Pancreas (tissue), 10 donors: ENCODE measurements around the gene HYAL4. TPM values are rescaled to one million over a fixed set of nuclear protein-coding genes. Genes with fewer than 3 reads are reported as not detected.
"Not testable (repeated sequence)": the region's sequence is repeated elsewhere in the genome, so short reads cannot be mapped to it uniquely, and the experiment has no call there.

Experiments used
- ATAC-seq, 4 donors: fragments of 200-7000 bp; cut with Tn5 transposase; one replicate each; pipeline versions ENCODE4 v1.8.0 to v1.9.1; 2020; ENCODE audit warnings: mild to moderate bottlenecking in 4 of 4, moderate library complexity in 4 of 4
- DNase-seq, 6 donors: peaks; one replicate each; pipeline ENCODE4 v3.0.0-alpha.2; 2020
- FAIRE-seq: peaks from 2 replicates; lab custom pipeline; 2012; peaks lifted over from hg19 to GRCh38; lab: Jason Lieb, UNC
- H3K27ac ChIP-seq, 4 donors: fragments of 200-600 bp; sonication (generic); 1 replicate in 3 of 4; 2 replicates in 1 of 4; pipeline versions ENCODE4 v1.5.0 to v1.8.0; 2020
- H3K27me3 ChIP-seq, 4 donors: fragments of 200-600 bp; one replicate each; pipeline ENCODE4 v1.8.0; 2021
- H3K36me3 ChIP-seq, 3 donors: fragments of 200-600 bp; sonication (generic) in 1 of 3; one replicate each; pipeline versions ENCODE4 v1.5.0 to v1.8.0; 2020 to 2021
- H3K4me1 ChIP-seq, 3 donors: fragments of 200-600 bp; one replicate each; pipeline ENCODE4 v1.8.0; 2021
- H3K4me3 ChIP-seq, 4 donors: fragments of 200-600 bp; sonication (generic) in 2 of 4; one replicate each; pipeline versions ENCODE4 v1.5.0 to v1.8.0; 2020 to 2021
- H3K9me3 ChIP-seq, 4 donors: fragments of 200-600 bp; one replicate each; pipeline ENCODE4 v1.8.0; 2021
- CTCF ChIP-seq, 4 donors: fragments of 200-600 bp; sonication (generic) in 3 of 4; IDR thresholded peaks; one replicate each; pipeline versions ENCODE4 v1.5.0 to v1.8.0; 2021; ENCODE audit warnings: antibody characterized with exemption in 4 of 4
- WGBS, 2 donors: extraction: QIAGEN DNeasy Blood & Tissue Kit; methylation state at CpG; one replicate each; pipeline ENCODE4 v1.1.7; 2013; 5-methylcytosine and 5-hydroxymethylcytosine counted together
- intact Hi-C, 3 donors: fragments of 100-400 bp; cut with DNase I; formaldehyde crosslinking; loops; one replicate each; pipeline versions ENCODE4 v1.11.1 to v1.14.2; 2022
- polyA plus RNA-seq, 2 donors: library from polyadenylated mRNA; stranded (reverse); fragments of 200-250 nt; gene quantifications; one replicate each; pipeline ENCODE4 v1.2.3, GENCODE V29; 2013
- total RNA-seq, 6 donors: library from RNA; stranded (reverse); fragmentation: NEBNext Ultra II Directional in 4 of 6; extraction: Animal tissue kit (Norgen Biotek cat#: 25700) in 4 of 6; gene quantifications; one replicate each; pipeline versions ENCODE4 v1.2.1 to v1.2.4, GENCODE V29; 2021 to 2023
- donor health status: healthy with polysubstance abuse.
- donor health status: DM: no; HTN: no; CAD: no; lungs with moderate emphysema.
- donor health status: DM: no; HTN: no; CAD: no.
- donor health status: control.
- donor health status: control.
- donor health status: Bipolar disorder and iron deficiency.
- donor health status: DM: yes; HTN: yes; CAD: no.
- donor health status: DM: no; HTN: no; CAD: no.
- donor health status: DM: no; HTN: no; CAD: no.
- donor health status: DM: yes; HTN: yes; CAD: no.

Gene HYAL4
- total and polyA plus RNA-seq, 8 donors = not detected

DNA sequence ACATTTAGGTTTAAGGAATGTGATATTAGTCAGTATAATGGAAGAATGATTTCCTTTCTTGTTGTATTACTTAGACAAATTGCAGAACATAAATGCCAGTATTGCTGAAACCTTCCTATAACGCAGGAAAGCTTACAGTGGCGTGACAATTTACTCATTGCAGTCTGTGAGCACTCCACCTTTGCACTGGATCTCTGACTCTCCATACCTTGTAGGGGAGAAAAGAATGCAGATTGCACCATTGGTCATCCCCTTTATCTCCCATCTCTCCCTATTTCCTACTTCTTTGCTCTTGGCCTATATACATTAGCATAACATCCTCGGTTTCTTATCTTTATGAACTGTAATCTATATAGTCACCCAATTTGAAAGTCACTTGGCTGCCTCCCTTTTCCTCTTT, 28.1 kb upstream of the HYAL4 start:
- H3K4me1 ChIP-seq = no peaks in the 10 kb centered on the region
- ATAC-seq = no peak
- no peaks in the 10 kb centered on the region for H3K27me3 ChIP-seq
- FAIRE-seq = no peak
- no peak for DNase-seq
- H3K4me3 ChIP-seq = no peak overlapping the region
- no peak overlapping the region for H3K27ac ChIP-seq
- intact Hi-C loops = no loop called here
- H3K9me3 ChIP-seq = no peaks in the 10 kb centered on the region
- no peak for TF ChIP-seq CTCF (IDR thresholded peaks at IDR 0.05)
- WGBS, 2 donors = 82% methylated on average over 3 of the region's 3 CpGs
- H3K36me3 ChIP-seq = no peaks in the 10 kb centered on the region

GRCh38 chr7:123819001-123819400, 26.0 kb upstream of the HYAL4 start:
- WGBS, 2 donors = 43 to 50% methylated on average over 4 of the region's 4 CpGs
- intact Hi-C loops = no loop called here
- Histone ChIP-seq H3K9me3 (no peaks in the 10 kb centered on the region), H3K36me3 (no peaks in the 10 kb centered on the region), H3K4me3 (no peak overlapping the region), H3K4me1 (no peaks in the 10 kb centered on the region), H3K27ac (no peak overlapping the region), H3K27me3 (no peaks in the 10 kb centered on the region)
- ATAC-seq (peak in 1 of 4 donors; percentile 24), FAIRE-seq (no peak), DNase-seq (no peak)
- no peak for TF ChIP-seq CTCF (IDR thresholded peaks at IDR 0.05)

- H3K9me3 ChIP-seq, ATAC-seq, H3K4me3 ChIP-seq, H3K4me1 ChIP-seq, DNase-seq, intact Hi-C loops, H3K27ac ChIP-seq, FAIRE-seq, H3K36me3 ChIP-seq, H3K27me3 ChIP-seq: not testable (repeated sequence)
- 84 to 90% methylated on average over 4 of the region's 4 CpGs for WGBS, 2 donors
Observed at GRCh38 chr7:123819795-123820194, 25.2 kb upstream of the HYAL4 start.

DNA sequence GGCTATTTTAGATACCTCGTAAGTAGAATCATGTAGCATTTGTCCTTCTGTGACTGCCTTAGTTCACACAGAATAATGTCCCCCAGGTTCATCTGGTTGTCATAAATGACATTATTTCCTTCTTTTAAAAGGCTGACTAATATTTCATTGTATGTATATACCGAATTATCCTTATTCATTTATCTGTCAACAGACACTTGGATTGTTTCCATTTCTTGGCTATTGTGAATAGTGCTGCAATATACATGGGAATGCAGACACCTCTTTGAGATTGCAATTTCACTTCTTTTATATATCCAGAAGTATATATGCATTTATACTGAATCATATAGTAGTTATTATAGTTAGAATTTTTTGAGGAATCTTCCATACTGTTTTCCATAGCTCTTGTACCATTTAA, 24.1 kb upstream of the HYAL4 start:
- WGBS, 2 donors = 84 to 91% methylated on average over 2 of the region's 2 CpGs
- H3K4me3 ChIP-seq = no peak overlapping the region
- no peak for TF ChIP-seq CTCF (IDR thresholded peaks at IDR 0.05)
- DNase-seq (no peak), ATAC-seq (no peak), FAIRE-seq (no peak)
- no peaks in the 10 kb centered on the region for H3K9me3 ChIP-seq
- intact Hi-C loops = no loop called here
- no peaks in the 10 kb centered on the region for H3K27me3 ChIP-seq
- H3K4me1 ChIP-seq = peaks cover 0 to 5% (median 4%) of the 10 kb centered on the region in 3 donors
- H3K36me3 ChIP-seq = no peaks in the 10 kb centered on the region
- no peak overlapping the region for H3K27ac ChIP-seq

DNA sequence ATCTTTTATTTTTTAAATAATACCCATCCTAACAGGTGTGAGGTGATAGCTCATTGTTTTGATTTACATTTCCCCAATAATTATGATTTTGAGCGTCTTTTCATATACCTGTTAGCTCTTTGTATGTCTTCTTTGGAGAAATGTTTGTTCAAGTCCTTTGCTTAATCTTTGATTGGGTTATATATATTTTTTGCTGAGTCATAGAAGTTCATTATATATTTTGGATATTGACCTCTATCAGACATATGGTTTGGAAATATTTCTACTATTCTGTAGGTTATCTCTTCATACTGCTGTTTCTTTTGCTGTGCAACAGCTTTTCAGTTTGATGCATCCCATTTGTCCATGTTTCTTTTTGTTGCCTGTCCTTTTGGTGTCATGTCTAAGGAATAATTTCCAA, 23.6 kb upstream of the HYAL4 start:
- H3K9me3 ChIP-seq = no peaks in the 10 kb centered on the region
- intact Hi-C loops = no loop called here
- no peak overlapping the region for H3K4me3 ChIP-seq
- TF ChIP-seq CTCF (IDR thresholded peaks at IDR 0.05) = no peak
- no peaks in the 10 kb centered on the region for H3K27me3 ChIP-seq
- WGBS, 2 donors = 91 to 94% methylated on average over 1 of the region's 1 CpG
- H3K36me3 ChIP-seq = no peaks in the 10 kb centered on the region
- no peak overlapping the region for H3K27ac ChIP-seq
- ATAC-seq = no peak
- peaks cover 0 to 5% (median 4%) of the 10 kb centered on the region in 3 donors for H3K4me1 ChIP-seq
- FAIRE-seq = no peak
- no peak for DNase-seq
